Measurements from ENCODE around the gene IDH2.

Gene IDH2

GRCh38 chr15:90049030-90049429 lies 53.2 kb downstream of the IDH2 start:
- H3K4me1 ChIP-seq (ENCODE audit: control insufficient read depth, insufficient read depth, low read length): peaks cover 6% of the 10 kb centered on the region; the same call in 1 of the 2 replicates
- H3K4me3 ChIP-seq (ENCODE audit: low read depth, low read length): no peak overlapping the region
- no peaks in the 10 kb centered on the region for H3K27me3 ChIP-seq (ENCODE audit: control insufficient read depth, insufficient read depth, low read length)
- H3K9ac ChIP-seq (ENCODE audit: low read length): no peak overlapping the region
- H3K36me3 ChIP-seq (ENCODE audit: control insufficient read depth, insufficient read depth, low read length): no peaks in the 10 kb centered on the region
- no peak overlapping the region for H3K27ac ChIP-seq (ENCODE audit: low read depth, low read length)
- H3K9me3 ChIP-seq (ENCODE audit: control insufficient read depth, insufficient read depth, low read depth, low read length): no peaks in the 10 kb centered on the region

- Histone ChIP-seq H3K9ac (ENCODE audit: low read length) (no peak overlapping the region), H3K36me3 (ENCODE audit: control insufficient read depth, insufficient read depth, low read length) (no peaks in the 10 kb centered on the region), H3K27ac (ENCODE audit: low read depth, low read length) (no peak overlapping the region), H3K4me3 (ENCODE audit: low read depth, low read length) (no peak overlapping the region), H3K4me1 (ENCODE audit: control insufficient read depth, insufficient read depth, low read length) (peaks cover 16% of the 10 kb centered on the region; the same call in 1 of the 2 replicates), H3K27me3 (ENCODE audit: control insufficient read depth, insufficient read depth, low read length) (no peaks in the 10 kb centered on the region), H3K9me3 (ENCODE audit: control insufficient read depth, insufficient read depth, low read depth, low read length) (no peaks in the 10 kb centered on the region)
Observed at GRCh38 chr15:90047956-90048575, 54.2 kb downstream of the IDH2 start.

- Histone ChIP-seq H3K4me3 (ENCODE audit: low read depth, low read length) (no peak overlapping the region), H3K36me3 (ENCODE audit: control insufficient read depth, insufficient read depth, low read length) (no peaks in the 10 kb centered on the region), H3K9me3 (ENCODE audit: control insufficient read depth, insufficient read depth, low read depth, low read length) (no peaks in the 10 kb centered on the region), H3K27me3 (ENCODE audit: control insufficient read depth, insufficient read depth, low read length) (no peaks in the 10 kb centered on the region), H3K4me1 (ENCODE audit: control insufficient read depth, insufficient read depth, low read length) (peaks cover 25% of the 10 kb centered on the region; the same call in 1 of the 2 replicates), H3K27ac (ENCODE audit: low read depth, low read length) (no peak overlapping the region), H3K9ac (ENCODE audit: low read length) (no peak overlapping the region)
Observed at GRCh38 chr15:90046911-90047392, 55.3 kb downstream of the IDH2 start.

- H3K9ac ChIP-seq (ENCODE audit: low read length): no peak overlapping the region
Observed at GRCh38 chr15:90046289-90046688, 56.0 kb downstream of the IDH2 start.

GRCh38 chr15:90044916-90045371 lies 57.3 kb downstream of the IDH2 start:
- peaks cover 35% of the 10 kb centered on the region; the same call in 1 of the 2 replicates for H3K4me1 ChIP-seq (ENCODE audit: control insufficient read depth, insufficient read depth, low read length)
- H3K27me3 ChIP-seq (ENCODE audit: control insufficient read depth, insufficient read depth, low read length): no peaks in the 10 kb centered on the region
- no peaks in the 10 kb centered on the region for H3K36me3 ChIP-seq (ENCODE audit: control insufficient read depth, insufficient read depth, low read length)
- no peak overlapping the region for H3K27ac ChIP-seq (ENCODE audit: low read depth, low read length)
- H3K9me3 ChIP-seq (ENCODE audit: control insufficient read depth, insufficient read depth, low read depth, low read length): no peaks in the 10 kb centered on the region
- H3K4me3 ChIP-seq (ENCODE audit: low read depth, low read length): no peak overlapping the region
- H3K9ac ChIP-seq (ENCODE audit: low read length): no peak overlapping the region

More at GRCh38 chr15:90046289-90046688, 56.0 kb downstream of the IDH2 start:
- H3K9me3 ChIP-seq (ENCODE audit: control insufficient read depth, insufficient read depth, low read depth, low read length): no peaks in the 10 kb centered on the region
- peaks cover 22% of the 10 kb centered on the region; the same call in 1 of the 2 replicates for H3K4me1 ChIP-seq (ENCODE audit: control insufficient read depth, insufficient read depth, low read length)
- H3K27ac ChIP-seq (ENCODE audit: low read depth, low read length): no peak overlapping the region
- H3K4me3 ChIP-seq (ENCODE audit: low read depth, low read length): no peak overlapping the region
- no peaks in the 10 kb centered on the region for H3K27me3 ChIP-seq (ENCODE audit: control insufficient read depth, insufficient read depth, low read length)
- H3K36me3 ChIP-seq (ENCODE audit: control insufficient read depth, insufficient read depth, low read length): no peaks in the 10 kb centered on the region

GRCh38 chr15:90044191-90044590 lies 58.1 kb downstream of the IDH2 start:
- Histone ChIP-seq H3K27me3 (ENCODE audit: control insufficient read depth, insufficient read depth, low read length) (no peaks in the 10 kb centered on the region), H3K9me3 (ENCODE audit: control insufficient read depth, insufficient read depth, low read depth, low read length) (no peaks in the 10 kb centered on the region), H3K9ac (ENCODE audit: low read length) (no peak overlapping the region), H3K4me1 (ENCODE audit: control insufficient read depth, insufficient read depth, low read length) (peaks cover 36% of the 10 kb centered on the region; the same call in 1 of the 2 replicates), H3K4me3 (ENCODE audit: low read depth, low read length) (no peak overlapping the region), H3K27ac (ENCODE audit: low read depth, low read length) (no peak overlapping the region), H3K36me3 (ENCODE audit: control insufficient read depth, insufficient read depth, low read length) (no peaks in the 10 kb centered on the region)

- Histone ChIP-seq H3K9ac (ENCODE audit: low read length) (no peak overlapping the region), H3K27me3 (ENCODE audit: control insufficient read depth, insufficient read depth, low read length) (no peaks in the 10 kb centered on the region), H3K36me3 (ENCODE audit: control insufficient read depth, insufficient read depth, low read length) (no peaks in the 10 kb centered on the region), H3K27ac (ENCODE audit: low read depth, low read length) (no peak overlapping the region), H3K4me1 (ENCODE audit: control insufficient read depth, insufficient read depth, low read length) (peaks cover 37% of the 10 kb centered on the region; the same call in 1 of the 2 replicates), H3K4me3 (ENCODE audit: low read depth, low read length) (no peak overlapping the region), H3K9me3 (ENCODE audit: control insufficient read depth, insufficient read depth, low read depth, low read length) (no peaks in the 10 kb centered on the region)
Observed at GRCh38 chr15:90043530-90044010, 58.7 kb downstream of the IDH2 start.

GRCh38 chr15:90042766-90043529 lies 59.3 kb downstream of the IDH2 start:
- H3K36me3 ChIP-seq (ENCODE audit: control insufficient read depth, insufficient read depth, low read length): no peaks in the 10 kb centered on the region
- peaks cover 43% of the 10 kb centered on the region; the same call in 1 of the 2 replicates for H3K4me1 ChIP-seq (ENCODE audit: control insufficient read depth, insufficient read depth, low read length)
- no peaks in the 10 kb centered on the region for H3K9me3 ChIP-seq (ENCODE audit: control insufficient read depth, insufficient read depth, low read depth, low read length)
- H3K27ac ChIP-seq (ENCODE audit: low read depth, low read length): no peak overlapping the region
- H3K27me3 ChIP-seq (ENCODE audit: control insufficient read depth, insufficient read depth, low read length): no peaks in the 10 kb centered on the region
- no peak overlapping the region for H3K4me3 ChIP-seq (ENCODE audit: low read depth, low read length)
- no peak overlapping the region for H3K9ac ChIP-seq (ENCODE audit: low read length)

GRCh38 chr15:90042356-90042755 lies 59.9 kb downstream of the IDH2 start:
- no peaks in the 10 kb centered on the region for H3K9me3 ChIP-seq (ENCODE audit: control insufficient read depth, insufficient read depth, low read depth, low read length)
- H3K4me1 ChIP-seq (ENCODE audit: control insufficient read depth, insufficient read depth, low read length): peaks cover 49% of the 10 kb centered on the region; the same call in 1 of the 2 replicates
- H3K27ac ChIP-seq (ENCODE audit: low read depth, low read length): no peak overlapping the region
- no peaks in the 10 kb centered on the region for H3K36me3 ChIP-seq (ENCODE audit: control insufficient read depth, insufficient read depth, low read length)
- no peak overlapping the region for H3K9ac ChIP-seq (ENCODE audit: low read length)
- no peaks in the 10 kb centered on the region for H3K27me3 ChIP-seq (ENCODE audit: control insufficient read depth, insufficient read depth, low read length)
- no peak overlapping the region for H3K4me3 ChIP-seq (ENCODE audit: low read depth, low read length)

GRCh38 chr15:90040618-90041017 lies 61.6 kb downstream of the IDH2 start:
- H3K4me1 ChIP-seq (ENCODE audit: control insufficient read depth, insufficient read depth, low read length): peaks cover 63% of the 10 kb centered on the region
- H3K9ac ChIP-seq (ENCODE audit: low read length): no peak overlapping the region
- H3K9me3 ChIP-seq (ENCODE audit: control insufficient read depth, insufficient read depth, low read depth, low read length): no peaks in the 10 kb centered on the region
- H3K4me3 ChIP-seq (ENCODE audit: low read depth, low read length): no peak overlapping the region
- no peaks in the 10 kb centered on the region for H3K36me3 ChIP-seq (ENCODE audit: control insufficient read depth, insufficient read depth, low read length)
- H3K27ac ChIP-seq (ENCODE audit: low read depth, low read length): no peak overlapping the region
- H3K27me3 ChIP-seq (ENCODE audit: control insufficient read depth, insufficient read depth, low read length): no peaks in the 10 kb centered on the region

- no peak overlapping the region for H3K27ac ChIP-seq (ENCODE audit: low read depth, low read length)
Observed at GRCh38 chr15:90039996-90040395, 62.3 kb downstream of the IDH2 start.

More at GRCh38 chr15:90039996-90040395, 62.3 kb downstream of the IDH2 start:
- Histone ChIP-seq H3K4me1 (ENCODE audit: control insufficient read depth, insufficient read depth, low read length) (peaks cover 70% of the 10 kb centered on the region), H3K36me3 (ENCODE audit: control insufficient read depth, insufficient read depth, low read length) (no peaks in the 10 kb centered on the region), H3K9ac (ENCODE audit: low read length) (no peak overlapping the region), H3K4me3 (ENCODE audit: low read depth, low read length) (no peak overlapping the region), H3K27me3 (ENCODE audit: control insufficient read depth, insufficient read depth, low read length) (no peaks in the 10 kb centered on the region), H3K9me3 (ENCODE audit: control insufficient read depth, insufficient read depth, low read depth, low read length) (no peaks in the 10 kb centered on the region)

Data from HUES6 (cell line).